Purkinje cell (primary cell): ENCODE measurements around the gene NEMP2. TPM values are rescaled to one million over a fixed set of nuclear protein-coding genes. Genes with fewer than 3 reads are reported as not detected.

Source experiments
- polyA plus RNA-seq: library from polyadenylated mRNA; unstranded; fragments of >200 nt; fragmentation: Nextera tagmentation; gene quantifications from 2 replicates; pipeline ENCODE4 v1.2.1, GENCODE V29; 2014

NEMP2 gene, protein sequence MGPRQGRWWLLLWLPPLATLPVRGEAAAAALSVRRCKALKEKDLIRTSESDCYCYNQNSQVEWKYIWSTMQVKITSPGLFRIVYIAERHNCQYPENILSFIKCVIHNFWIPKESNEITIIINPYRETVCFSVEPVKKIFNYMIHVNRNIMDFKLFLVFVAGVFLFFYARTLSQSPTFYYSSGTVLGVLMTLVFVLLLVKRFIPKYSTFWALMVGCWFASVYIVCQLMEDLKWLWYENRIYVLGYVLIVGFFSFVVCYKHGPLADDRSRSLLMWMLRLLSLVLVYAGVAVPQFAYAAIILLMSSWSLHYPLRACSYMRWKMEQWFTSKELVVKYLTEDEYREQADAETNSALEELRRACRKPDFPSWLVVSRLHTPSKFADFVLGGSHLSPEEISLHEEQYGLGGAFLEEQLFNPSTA
- 1.2 and 2.0 TPM in 2 replicates for polyA plus RNA-seq

DNA sequence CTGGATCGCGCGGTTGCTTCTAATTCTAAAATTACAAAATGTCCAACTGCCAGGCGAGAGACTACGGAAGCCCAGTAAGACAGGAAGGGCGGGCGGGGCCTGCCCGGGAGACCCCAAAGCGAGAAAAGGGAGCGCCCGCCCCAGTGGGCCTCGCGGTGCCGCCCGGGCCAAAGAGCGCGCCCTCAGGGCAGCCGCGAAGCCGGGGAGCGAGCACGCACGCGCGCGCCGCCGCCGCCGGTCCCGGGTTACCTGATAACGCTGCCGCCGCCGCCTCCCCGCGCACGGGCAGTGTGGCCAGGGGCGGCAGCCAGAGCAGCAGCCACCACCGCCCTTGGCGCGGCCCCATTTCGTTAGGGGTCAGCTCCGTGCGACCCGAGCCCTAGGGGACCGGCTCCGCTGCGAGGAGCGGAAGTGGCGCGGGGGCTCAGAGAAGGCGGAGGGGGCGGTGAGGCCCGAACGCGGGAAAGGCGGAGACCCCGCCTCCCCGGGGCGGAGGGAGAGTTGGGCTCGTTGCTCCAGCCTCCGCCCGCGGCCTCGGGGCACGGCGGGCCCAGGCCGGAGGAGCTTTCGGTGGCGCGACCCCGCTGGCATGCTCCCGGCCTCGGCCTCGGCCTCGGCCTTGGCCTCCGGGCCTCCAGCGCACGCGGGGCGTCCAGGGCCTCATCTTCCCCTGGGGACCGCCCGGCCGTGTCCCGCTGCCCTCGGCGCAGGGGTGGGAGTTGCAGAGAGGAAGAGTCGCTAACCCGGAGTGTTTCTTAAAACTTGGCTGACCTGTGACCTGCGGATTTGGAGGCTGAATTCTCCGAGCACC, at the start of gene NEMP2:
TSS of gene NEMP2 (minus strand) at position 413 of the 811 bp plus-strand sequence. CDS start at position 346, 67 bp downstream.

Other genes starting within 250 kb of the NEMP2 start
- 47.2 and 60.0 TPM in 2 replicates for gene HIBCH, start 214.9 kb downstream of the NEMP2 start, polyA plus RNA-seq
- 35.1 and 48.5 TPM in 2 replicates for gene INPP1, start 191.1 kb downstream of the NEMP2 start, polyA plus RNA-seq
- 96.3 and 103 TPM in 2 replicates for gene MFSD6, start 126.4 kb downstream of the NEMP2 start, polyA plus RNA-seq
- 8.4 and 8.7 TPM in 2 replicates for gene NAB1, start 114.4 kb upstream of the NEMP2 start, polyA plus RNA-seq